Osteoblast (primary cell): ENCODE results near the gene SYT2. TPM values are rescaled to one million over a fixed set of nuclear protein-coding genes. Genes with fewer than 3 reads are reported as not detected.

ENCODE experiments used
- DNase-seq: peaks from one replicate; pipeline ENCODE4 v3.0.0; 2011; ENCODE audit warnings: low spot score, mixed read lengths; ENCODE audit not compliant: insufficient read length; ENCODE audit errors: missing footprints
- H2AFZ ChIP-seq: 2 replicates; pipeline ENCODE4 v1.6.0; 2011; ENCODE audit warnings: mild to moderate bottlenecking, low read length
- H3K27ac ChIP-seq: 2 replicates; pipeline ENCODE4 v1.5.1; 2011; ENCODE audit warnings: mild to moderate bottlenecking, low read depth, low read length, moderate library complexity
- H3K27me3 ChIP-seq: 2 replicates; pipeline ENCODE4 v1.6.0; 2012; ENCODE audit warnings: mild to moderate bottlenecking, control low read depth, inconsistent platforms, low read length, moderate library complexity; ENCODE audit not compliant: insufficient read depth
- H3K36me3 ChIP-seq: 2 replicates; pipeline ENCODE4 v1.5.1; 2011; ENCODE audit warnings: mild to moderate bottlenecking, low read length, control low read depth, moderate library complexity; ENCODE audit not compliant: insufficient read depth
- H3K4me1 ChIP-seq: 2 replicates; pipeline ENCODE4 v1.5.1; 2011; ENCODE audit warnings: mild to moderate bottlenecking, low read length, control low read depth, moderate library complexity; ENCODE audit not compliant: insufficient read depth
- H3K4me2 ChIP-seq: 2 replicates; pipeline ENCODE4 v1.6.0; 2011; ENCODE audit warnings: mild to moderate bottlenecking, low read length; ENCODE audit not compliant: insufficient read depth
- H3K4me3 ChIP-seq: fragments of 200-600 bp; sonication (generic); 3 replicates; pipeline ENCODE4 v1.5.1; 2012; ENCODE audit warnings: mild to moderate bottlenecking, low read length, inconsistent platforms; ENCODE audit not compliant: insufficient read depth
- H3K79me2 ChIP-seq: 2 replicates; pipeline ENCODE4 v1.6.0; 2012; ENCODE audit warnings: mild to moderate bottlenecking, low read length, control low read depth, inconsistent platforms; ENCODE audit not compliant: insufficient read depth
- H3K9me3 ChIP-seq: 2 replicates; pipeline ENCODE4 v1.5.1; 2011; ENCODE audit warnings: low read depth, low read length, control low read depth
- H4K20me1 ChIP-seq: 2 replicates; pipeline ENCODE4 v1.6.0; 2012; ENCODE audit warnings: mild to moderate bottlenecking, low read length, control low read depth; ENCODE audit not compliant: insufficient read depth
- total RNA-seq: library from RNA; depleted of rRNA; stranded (reverse); fragments of >200 nt; gene quantifications from 2 replicates; pipeline ENCODE4 v1.2.3, GENCODE V29; 2012
- TF ChIP-seq, protein P1 (sequence below): IDR thresholded peaks from 2 replicates; pipeline ENCODE4 v1.5.1; 2011; ENCODE audit warnings: mild to moderate bottlenecking, low read depth, low read length, moderate library complexity; ENCODE audit errors: extremely low read depth

The SYT2 gene
- total RNA-seq, 1 donor: not detected

DNA sequence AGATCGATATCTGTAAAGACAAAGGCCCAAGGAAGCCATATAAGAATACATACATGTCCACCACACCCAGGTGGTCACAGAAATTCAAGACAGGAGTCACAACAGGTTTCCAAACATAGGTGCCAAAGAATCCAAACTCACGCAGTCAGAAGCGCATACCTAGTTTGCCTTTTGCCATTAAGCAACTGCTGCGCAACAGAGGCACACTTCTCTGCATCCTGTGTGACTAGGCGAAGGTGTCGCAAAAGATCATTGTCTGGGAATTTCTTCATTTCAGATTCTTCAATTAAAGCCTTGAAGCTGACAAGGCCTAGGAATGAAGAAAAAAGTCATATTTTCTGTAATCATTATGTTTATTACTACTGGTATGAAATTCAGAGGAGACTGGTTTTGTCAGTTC lies 32.2 kb upstream of the SYT2 start:
- no peak for DNase-seq
- H3K27me3 ChIP-seq: no peaks in the 10 kb centered on the region
- TF ChIP-seq, protein P1, sequence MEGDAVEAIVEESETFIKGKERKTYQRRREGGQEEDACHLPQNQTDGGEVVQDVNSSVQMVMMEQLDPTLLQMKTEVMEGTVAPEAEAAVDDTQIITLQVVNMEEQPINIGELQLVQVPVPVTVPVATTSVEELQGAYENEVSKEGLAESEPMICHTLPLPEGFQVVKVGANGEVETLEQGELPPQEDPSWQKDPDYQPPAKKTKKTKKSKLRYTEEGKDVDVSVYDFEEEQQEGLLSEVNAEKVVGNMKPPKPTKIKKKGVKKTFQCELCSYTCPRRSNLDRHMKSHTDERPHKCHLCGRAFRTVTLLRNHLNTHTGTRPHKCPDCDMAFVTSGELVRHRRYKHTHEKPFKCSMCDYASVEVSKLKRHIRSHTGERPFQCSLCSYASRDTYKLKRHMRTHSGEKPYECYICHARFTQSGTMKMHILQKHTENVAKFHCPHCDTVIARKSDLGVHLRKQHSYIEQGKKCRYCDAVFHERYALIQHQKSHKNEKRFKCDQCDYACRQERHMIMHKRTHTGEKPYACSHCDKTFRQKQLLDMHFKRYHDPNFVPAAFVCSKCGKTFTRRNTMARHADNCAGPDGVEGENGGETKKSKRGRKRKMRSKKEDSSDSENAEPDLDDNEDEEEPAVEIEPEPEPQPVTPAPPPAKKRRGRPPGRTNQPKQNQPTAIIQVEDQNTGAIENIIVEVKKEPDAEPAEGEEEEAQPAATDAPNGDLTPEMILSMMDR: no peak
- no peaks in the 10 kb centered on the region for H3K9me3 ChIP-seq
- no peaks in the 10 kb centered on the region for H3K79me2 ChIP-seq
- H3K4me1 ChIP-seq: no peaks in the 10 kb centered on the region
- no peak overlapping the region for H3K27ac ChIP-seq
- peaks cover under 1% of the 10 kb centered on the region for H4K20me1 ChIP-seq
- H2AFZ ChIP-seq: no peak overlapping the region
- H3K36me3 ChIP-seq: peaks cover 62% of the 10 kb centered on the region
- no peak overlapping the region for H3K4me2 ChIP-seq
- no peak overlapping the region for H3K4me3 ChIP-seq

DNA sequence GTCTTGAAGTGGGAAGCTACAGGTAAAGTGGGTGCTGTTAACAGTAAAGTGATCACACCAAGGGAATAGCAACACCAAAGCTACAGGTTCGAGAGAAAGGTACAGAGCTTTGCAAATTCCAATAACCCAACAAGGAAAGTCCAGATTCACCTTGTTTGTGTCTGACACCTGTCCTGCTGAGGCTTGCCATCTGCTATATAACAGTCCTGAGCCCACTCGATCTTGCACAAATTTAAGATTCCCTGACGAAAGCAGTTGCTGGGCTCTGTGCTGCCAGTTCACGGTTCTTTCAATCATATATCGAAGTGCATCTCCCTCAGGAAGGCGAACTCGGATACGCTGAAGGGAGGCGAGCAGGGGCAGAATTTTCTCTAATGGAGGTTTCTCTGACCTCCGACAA lies 23.0 kb upstream of the SYT2 start:
- no peak overlapping the region for H3K4me2 ChIP-seq
- H4K20me1 ChIP-seq: peaks cover 9% of the 10 kb centered on the region

DNA sequence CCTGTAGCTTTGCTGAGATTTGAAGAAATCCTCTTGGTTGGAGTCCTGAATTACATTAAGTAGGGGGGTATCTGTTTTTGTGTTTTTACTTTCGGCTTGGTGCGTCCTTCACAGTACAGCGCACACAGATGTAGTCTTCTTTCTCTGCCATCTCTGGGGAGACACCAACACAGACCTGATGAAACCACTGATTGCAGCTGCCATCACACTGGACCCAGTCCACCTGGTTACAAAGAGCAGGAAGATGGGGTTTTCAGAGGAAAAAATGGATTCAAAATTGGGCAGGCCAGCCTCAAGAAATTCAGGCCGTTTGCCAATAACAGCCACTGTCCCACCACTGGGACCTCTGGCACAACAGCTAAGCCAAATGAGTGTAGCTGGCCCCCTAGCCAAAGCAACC lies 18.7 kb upstream of the SYT2 start:
- H3K27me3 ChIP-seq: no peaks in the 10 kb centered on the region
- H3K79me2 ChIP-seq: no peaks in the 10 kb centered on the region
- no peak overlapping the region for H2AFZ ChIP-seq
- H3K4me2 ChIP-seq: no peak overlapping the region
- H3K4me3 ChIP-seq: no peak overlapping the region
- TF ChIP-seq, protein P1: no peak
- H3K4me1 ChIP-seq: no peaks in the 10 kb centered on the region
- peaks cover 95% of the 10 kb centered on the region for H3K36me3 ChIP-seq
- H4K20me1 ChIP-seq: peaks cover 5% of the 10 kb centered on the region
- no peak for DNase-seq
- no peaks in the 10 kb centered on the region for H3K9me3 ChIP-seq
- no peak overlapping the region for H3K27ac ChIP-seq

More for the DNA sequence above, 23.0 kb upstream of the SYT2 start:
- TF ChIP-seq, protein P1: no peak
- H3K36me3 ChIP-seq: peaks cover 92% of the 10 kb centered on the region
- no peak overlapping the region for H2AFZ ChIP-seq
- H3K4me3 ChIP-seq: no peak overlapping the region
- H3K79me2 ChIP-seq: no peaks in the 10 kb centered on the region
- no peak overlapping the region for H3K27ac ChIP-seq
- no peaks in the 10 kb centered on the region for H3K4me1 ChIP-seq
- DNase-seq: no peak
- no peaks in the 10 kb centered on the region for H3K9me3 ChIP-seq
- no peaks in the 10 kb centered on the region for H3K27me3 ChIP-seq

DNA sequence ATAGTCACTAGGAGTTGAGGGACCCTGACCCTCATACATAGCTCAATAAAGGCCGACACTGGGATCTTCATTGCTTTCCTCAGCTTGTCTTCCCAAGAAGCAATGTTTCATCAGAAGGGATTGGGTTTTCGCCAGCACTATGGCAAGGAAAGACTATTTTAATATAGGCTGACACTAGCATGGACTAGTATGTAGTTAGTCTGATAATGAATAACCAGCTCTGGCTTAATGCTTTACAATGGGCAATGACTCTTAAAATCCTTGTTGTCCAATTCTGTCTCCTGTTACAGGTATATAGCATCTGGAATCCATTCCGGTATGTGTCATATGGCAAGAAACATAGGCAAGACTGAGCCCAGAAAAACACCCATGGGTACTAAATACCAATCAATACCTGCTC lies 15.3 kb upstream of the SYT2 start:
- Histone ChIP-seq H3K79me2 (no peaks in the 10 kb centered on the region), H4K20me1 (no peaks in the 10 kb centered on the region), H3K4me3 (no peak overlapping the region), H3K27me3 (no peaks in the 10 kb centered on the region), H3K9me3 (no peaks in the 10 kb centered on the region), H3K4me1 (no peaks in the 10 kb centered on the region), H3K27ac (no peak overlapping the region), H3K36me3 (peaks cover 60% of the 10 kb centered on the region), H2AFZ (no peak overlapping the region), H3K4me2 (no peak overlapping the region)
- DNase-seq: no peak
- TF ChIP-seq, protein P1: no peak
